SHP77 treated with DMSO at 0.1 percent for 48 hours (cell line): ENCODE measurements around the gene SEMA4B.
"Not testable (repeated sequence)": the region's sequence is repeated elsewhere in the genome, so short reads cannot be mapped to it uniquely, and the experiment has no call there.

ENCODE experiments used
- DNase-seq: peaks from one replicate; lab custom pipeline; 2025; lab: John Stamatoyannopoulos, UW

The SEMA4B gene

GRCh38 chr15:90259524-90259923 is 58.4 kb downstream of the SEMA4B start:
- DNase-seq = no peak

- not testable (repeated sequence) for DNase-seq
Measured at GRCh38 chr15:90260731-90261130, 59.6 kb downstream of the SEMA4B start.

- DNase-seq = no peak
Measured at GRCh38 chr15:90261811-90262210, 60.7 kb downstream of the SEMA4B start.

- DNase-seq = no peak
Measured at GRCh38 chr15:90262426-90262825, 61.3 kb downstream of the SEMA4B start.

- DNase-seq = no peak
Measured at GRCh38 chr15:90264671-90265070, 63.5 kb downstream of the SEMA4B start.

- DNase-seq = peak; percentile 87
Measured at GRCh38 chr15:90265271-90266060, 64.3 kb downstream of the SEMA4B start, which contains the start of gene NGRN. TSS of gene NGRN (plus strand) at chr15:90265672. CDS start at chr15:90265713, 41 bp downstream.

- DNase-seq = no peak
Measured at GRCh38 chr15:90266061-90266431, 64.9 kb downstream of the SEMA4B start.

- no peak for DNase-seq
Measured at GRCh38 chr15:90266485-90266884, 65.4 kb downstream of the SEMA4B start.

GRCh38 chr15:90268415-90268814 is 67.3 kb downstream of the SEMA4B start:
- no peak for DNase-seq

GRCh38 chr15:90270502-90271150 is 69.5 kb downstream of the SEMA4B start:
- DNase-seq = no peak

GRCh38 chr15:90271459-90272166 is 70.5 kb downstream of the SEMA4B start:
- DNase-seq = no peak

- DNase-seq = not testable (repeated sequence)
Measured at GRCh38 chr15:90278467-90278866, 77.3 kb downstream of the SEMA4B start.
